ENCODE results near the gene IL20RA. TPM values are rescaled to one million over a fixed set of nuclear protein-coding genes. Genes with fewer than 3 reads are reported as not detected.

The IL20RA gene
- total and polyA plus RNA-seq, 9 donors: 2.2 to 19.3 (median 5.8) TPM

- no peak overlapping the region for H3K27ac ChIP-seq
- intact Hi-C loops (cut with DNase I): no loop called here
- H3K4me3 ChIP-seq: no peak overlapping the region
- no peaks in the 10 kb centered on the region for H3K36me3 ChIP-seq
- 87 to 90% (median 89%) methylated on average over 3 of the region's 3 CpGs for WGBS, 3 donors
- no peaks in the 10 kb centered on the region for H3K27me3 ChIP-seq
- no peak for TF ChIP-seq CTCF (IDR thresholded peaks at IDR 0.05)
- TF ChIP-seq EP300 (IDR thresholded peaks at IDR 0.05): no peak
- TF ChIP-seq POLR2A (IDR thresholded peaks at IDR 0.05): no peak
- H3K4me1 ChIP-seq (ENCODE audit: insufficient read depth): no peaks in the 10 kb centered on the region
- no peaks in the 10 kb centered on the region for H3K9me3 ChIP-seq
- DNase-seq: no peak
These were observed 42.3 kb downstream of the IL20RA start for GRCh38 chr6:137002505-137002904.

GRCh38 chr6:137001977-137002302, 42.8 kb downstream of the IL20RA start:
- no peaks in the 10 kb centered on the region for H3K36me3 ChIP-seq
- intact Hi-C loops (cut with DNase I): no loop called here
- WGBS, 3 donors: 73 to 77% (median 76%) methylated on average over 7 of the region's 7 CpGs
- TF ChIP-seq EP300 (IDR thresholded peaks at IDR 0.05): no peak
- no peak for TF ChIP-seq CTCF (IDR thresholded peaks at IDR 0.05)
- no peak for TF ChIP-seq POLR2A (IDR thresholded peaks at IDR 0.05)
- DNase-seq: no peak
- no peak overlapping the region for H3K27ac ChIP-seq
- no peaks in the 10 kb centered on the region for H3K27me3 ChIP-seq
- H3K4me1 ChIP-seq (ENCODE audit: insufficient read depth): no peaks in the 10 kb centered on the region
- no peaks in the 10 kb centered on the region for H3K9me3 ChIP-seq
- H3K4me3 ChIP-seq: no peak overlapping the region

- no peak overlapping the region for H3K27ac ChIP-seq
- H3K36me3 ChIP-seq: no peaks in the 10 kb centered on the region
- no peaks in the 10 kb centered on the region for H3K9me3 ChIP-seq
- intact Hi-C loops (cut with DNase I): no loop called here
- H3K4me3 ChIP-seq: no peak overlapping the region
- 53 to 58% (median 57%) methylated on average over 17 of the region's 17 CpGs for WGBS, 3 donors
- no peaks in the 10 kb centered on the region for H3K27me3 ChIP-seq
- no peaks in the 10 kb centered on the region for H3K4me1 ChIP-seq (ENCODE audit: insufficient read depth)
- no peak for DNase-seq
- TF ChIP-seq CTCF (IDR thresholded peaks at IDR 0.05) (no peak), EP300 (IDR thresholded peaks at IDR 0.05) (no peak), POLR2A (IDR thresholded peaks at IDR 0.05) (no peak)
These were observed 43.3 kb downstream of the IL20RA start for GRCh38 chr6:137001299-137001976.

- TF ChIP-seq CTCF (IDR thresholded peaks at IDR 0.05) (no peak), EP300 (IDR thresholded peaks at IDR 0.05) (no peak), POLR2A (IDR thresholded peaks at IDR 0.05) (no peak)
- 52 to 53% (median 52%) methylated on average over 3 of the region's 3 CpGs for WGBS, 3 donors
- Histone ChIP-seq H3K27ac (no peak overlapping the region), H3K4me1 (ENCODE audit: insufficient read depth) (no peaks in the 10 kb centered on the region), H3K36me3 (no peaks in the 10 kb centered on the region), H3K9me3 (no peaks in the 10 kb centered on the region), H3K4me3 (no peak overlapping the region), H3K27me3 (no peaks in the 10 kb centered on the region)
- intact Hi-C loops (cut with DNase I): no loop called here
- no peak for DNase-seq
These were observed 43.9 kb downstream of the IL20RA start for GRCh38 chr6:137000825-137001224.

Data from ovary (tissue), 9 donors.